ENCODE results near the gene BTBD18.

The BTBD18 gene, protein sequence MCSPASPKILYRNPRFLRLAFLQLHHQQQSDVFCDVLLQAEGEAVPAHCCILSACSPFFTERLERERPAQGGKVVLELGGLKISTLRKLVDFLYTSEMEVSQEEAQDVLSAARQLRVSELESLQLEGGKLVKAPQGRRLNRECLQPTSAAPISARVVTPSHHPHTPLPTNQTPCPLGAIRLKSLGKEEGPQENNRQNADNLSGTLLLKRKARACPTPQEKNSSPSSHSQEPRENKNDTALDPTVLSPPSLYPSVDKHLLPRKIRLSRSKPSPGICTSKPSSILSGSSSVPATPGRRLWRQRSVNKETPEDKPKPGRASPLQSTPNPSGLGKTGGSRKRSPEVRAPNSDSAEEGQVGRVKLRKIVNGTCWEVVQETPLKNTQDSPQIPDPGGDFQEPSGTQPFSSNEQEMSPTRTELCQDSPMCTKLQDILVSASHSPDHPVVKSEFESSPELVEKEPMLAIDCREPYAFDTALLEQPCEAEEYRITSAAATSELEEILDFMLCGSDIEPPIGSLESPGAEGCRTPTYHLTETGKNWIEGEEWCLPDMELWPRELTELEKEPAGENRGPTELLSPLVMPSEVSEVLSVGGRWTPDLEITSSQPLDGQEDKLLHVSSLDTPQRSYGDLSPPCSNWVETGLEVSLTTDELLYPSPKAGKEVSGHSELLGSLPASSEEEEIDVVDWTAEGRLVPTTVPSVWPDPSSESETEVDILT

DNA sequence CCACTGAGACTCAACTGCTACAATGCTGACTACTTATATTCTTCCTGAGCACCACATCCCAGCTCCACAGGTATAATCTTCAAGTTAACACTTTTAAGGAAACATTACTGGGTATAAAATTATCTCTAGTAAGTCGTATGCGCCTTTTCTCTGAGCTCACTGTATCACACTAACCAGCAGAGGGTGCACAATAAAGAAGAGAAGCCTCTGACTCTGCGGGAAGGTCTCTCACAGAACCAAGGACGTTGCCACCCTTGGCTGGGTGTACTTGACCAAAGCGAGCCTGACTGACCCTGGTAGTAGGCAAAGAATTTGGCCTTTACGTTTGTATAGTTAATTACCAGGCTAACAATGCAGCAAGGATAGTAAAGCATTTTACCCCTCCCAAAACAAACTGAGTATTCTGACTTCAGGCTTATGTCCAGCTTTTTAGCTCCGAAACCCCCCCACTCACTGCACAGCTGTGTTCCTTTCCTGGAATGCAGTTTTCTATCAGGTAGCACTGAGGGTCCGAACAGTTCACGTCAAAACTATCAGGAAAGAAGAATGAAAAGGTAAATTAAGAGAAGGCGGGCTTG, at the start of gene BTBD18:
TSS of gene BTBD18 (minus strand) at position 144 of the 578 bp plus-strand sequence. CDS start 631 bp downstream, outside the sequence.
- ATAC-seq (no peak), DNase-seq (no peak)

DNA sequence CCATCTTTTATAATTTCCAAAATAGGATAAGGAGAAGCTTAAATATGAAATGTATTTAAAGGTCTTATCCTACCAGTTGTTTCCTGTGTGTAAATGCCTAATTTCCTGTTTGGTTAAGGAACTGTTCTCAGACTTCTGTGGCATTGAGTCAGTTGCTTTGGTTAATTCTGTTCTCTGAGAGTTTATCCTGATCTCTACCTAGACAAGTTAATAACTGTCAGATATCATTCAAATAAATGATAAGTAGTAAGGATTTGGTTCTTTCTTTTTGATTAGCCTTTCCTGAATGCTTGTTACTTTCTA, 49.5 kb upstream of the BTBD18 start:
- no peak for DNase-seq
- no peak for ATAC-seq

DNA sequence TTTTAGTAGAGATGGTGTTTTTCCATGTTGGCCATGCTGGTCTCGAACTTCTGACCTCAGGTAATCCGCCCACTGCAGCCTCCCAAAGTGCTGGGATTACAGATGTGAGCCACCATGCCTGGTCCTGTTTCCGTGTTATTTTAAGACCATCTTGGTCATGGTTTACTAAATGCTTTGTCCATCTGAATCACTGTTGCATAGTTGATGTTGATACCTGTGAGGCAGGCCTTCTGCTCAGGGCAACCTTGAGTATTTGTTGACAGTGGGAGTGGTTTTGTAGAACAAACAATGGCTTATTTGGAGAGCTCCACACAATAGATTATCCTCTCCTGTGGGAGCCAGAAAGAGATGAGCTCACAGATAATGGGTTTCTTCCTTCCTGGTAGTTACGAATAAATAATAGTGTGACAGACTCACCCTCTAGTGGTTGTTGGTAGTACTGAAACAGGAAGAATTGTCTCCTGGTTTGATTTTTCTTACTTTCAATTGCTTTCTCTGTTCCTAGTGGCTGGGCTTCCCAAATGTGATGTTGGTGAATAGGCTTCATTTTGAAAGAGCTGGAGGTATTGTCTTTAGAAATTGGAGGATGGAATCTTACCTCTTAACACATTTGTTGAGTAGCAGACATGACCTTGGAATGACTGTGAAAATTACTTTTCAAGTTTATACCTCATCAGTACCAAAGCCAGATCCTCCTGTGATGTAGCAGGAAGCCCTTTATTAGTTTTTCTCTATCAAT, 49.0 kb upstream of the BTBD18 start:
- ATAC-seq (peak; percentile 76), DNase-seq (no peak)

DNA sequence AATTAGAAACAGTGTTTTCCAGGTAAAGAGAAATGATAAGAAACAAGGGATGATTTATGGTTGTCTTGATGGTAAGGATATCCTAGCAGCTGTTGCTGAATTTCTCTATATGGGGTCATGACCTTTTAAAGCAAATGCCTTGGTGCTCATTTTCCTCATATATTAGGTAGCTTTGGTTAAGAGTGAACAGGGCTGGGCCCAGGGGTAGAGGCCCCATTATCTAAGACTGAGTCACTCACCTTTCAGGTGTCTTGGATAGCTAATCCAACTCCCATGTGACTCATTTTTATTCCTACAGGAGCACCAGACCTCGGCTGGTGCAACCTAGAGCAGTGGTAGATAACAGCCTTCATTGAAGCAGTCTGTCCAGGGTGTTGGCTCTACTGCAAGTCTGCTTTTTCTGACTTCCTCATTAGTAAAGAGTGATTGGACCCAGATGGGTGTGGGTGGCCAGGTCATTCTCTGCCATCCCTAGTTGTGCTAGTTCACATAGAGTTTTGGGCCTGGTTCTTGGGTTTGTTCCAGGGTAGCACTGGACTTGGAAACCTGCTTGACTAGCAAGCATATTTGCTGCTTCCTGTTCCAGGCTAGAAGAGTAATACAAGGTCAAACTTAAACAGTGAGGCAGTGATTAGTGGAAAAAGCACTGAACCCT, 47.4 kb upstream of the BTBD18 start:
- peak; percentile 23 for ATAC-seq
- no peak for DNase-seq

DNA sequence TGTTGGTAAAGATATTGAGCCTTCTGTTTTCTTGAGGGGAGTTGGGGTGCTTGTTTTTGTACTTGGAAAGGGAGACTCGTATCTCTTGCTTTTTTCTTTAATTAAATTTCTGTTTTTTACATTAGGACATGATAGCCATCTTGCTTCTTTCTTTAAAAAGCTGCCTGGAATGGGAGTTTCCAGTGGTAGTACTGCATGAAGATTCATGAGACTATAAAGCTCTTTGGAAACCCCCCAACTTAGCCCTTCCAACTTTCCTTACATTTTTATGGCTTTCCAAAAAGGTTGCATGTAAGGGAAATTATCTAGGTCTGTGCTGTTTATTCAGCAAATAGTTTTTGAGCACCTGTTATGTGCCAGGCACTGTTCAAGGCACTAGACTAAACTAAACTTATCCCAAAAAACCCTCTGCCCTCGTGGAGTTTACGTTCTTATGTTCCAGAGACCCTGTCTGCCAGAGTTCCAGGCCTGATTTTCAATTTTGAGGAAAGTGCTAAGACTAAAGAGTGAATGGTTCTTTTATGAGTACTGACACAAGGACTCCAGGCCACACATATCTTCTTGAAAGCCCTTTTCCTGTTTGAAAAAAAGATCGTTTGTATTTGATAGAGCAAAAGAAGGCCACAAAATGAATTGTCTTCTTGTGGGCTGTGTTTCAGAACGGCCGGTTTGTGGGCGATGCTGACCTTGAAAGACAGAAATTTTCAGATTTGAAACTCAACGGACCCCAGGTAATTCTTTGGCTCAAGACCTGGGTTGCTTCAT, 41.9 kb upstream of the BTBD18 start:
- no peak for DNase-seq
- ATAC-seq, result no peak

DNA sequence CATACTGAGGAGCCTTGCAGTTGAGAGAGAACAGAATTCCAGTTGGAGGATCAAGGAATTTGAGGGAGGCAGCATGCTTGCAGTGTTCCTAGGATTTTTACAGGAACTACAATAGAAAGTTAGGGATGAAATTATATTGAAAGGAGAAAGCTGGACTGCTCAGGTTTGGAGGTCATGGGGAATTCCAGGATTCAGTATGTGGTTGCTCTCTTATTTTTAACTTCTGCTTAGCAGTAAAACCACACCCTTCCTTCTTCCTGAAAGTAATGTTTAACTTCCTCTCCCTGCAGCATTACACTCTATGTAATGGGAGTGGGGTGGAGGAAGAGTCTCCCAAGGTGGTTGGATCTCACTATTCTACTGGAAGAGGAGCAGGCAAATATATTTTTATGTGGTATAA, 41.3 kb upstream of the BTBD18 start:
- DNase-seq (no peak), ATAC-seq (peak; percentile 4)

DNA sequence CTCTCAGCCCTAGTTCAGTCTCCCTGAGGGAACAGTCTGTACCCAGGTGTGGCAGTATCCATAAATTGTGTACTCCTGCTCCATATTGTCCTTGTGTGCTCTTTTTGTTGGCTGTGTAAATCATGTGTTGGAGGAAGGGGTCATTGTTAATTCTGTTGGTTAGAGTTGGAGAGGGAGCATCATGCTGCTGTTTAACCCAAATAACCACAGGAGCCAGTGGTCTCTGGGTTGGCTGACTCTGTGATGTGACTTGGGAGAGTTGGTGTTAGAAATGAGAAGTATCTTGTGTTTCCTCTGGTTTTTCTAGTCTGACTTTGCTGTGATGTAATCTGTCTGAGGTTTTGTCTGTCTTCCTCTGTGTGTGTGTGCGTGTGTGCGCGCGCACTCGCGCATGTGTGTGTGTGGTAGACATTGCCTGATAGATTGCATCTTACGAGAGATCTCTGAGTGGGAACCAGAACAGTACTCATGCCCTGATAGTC, 40.5 kb upstream of the BTBD18 start:
- ATAC-seq (peak; percentile 93), DNase-seq (peak; percentile 76)

DNA sequence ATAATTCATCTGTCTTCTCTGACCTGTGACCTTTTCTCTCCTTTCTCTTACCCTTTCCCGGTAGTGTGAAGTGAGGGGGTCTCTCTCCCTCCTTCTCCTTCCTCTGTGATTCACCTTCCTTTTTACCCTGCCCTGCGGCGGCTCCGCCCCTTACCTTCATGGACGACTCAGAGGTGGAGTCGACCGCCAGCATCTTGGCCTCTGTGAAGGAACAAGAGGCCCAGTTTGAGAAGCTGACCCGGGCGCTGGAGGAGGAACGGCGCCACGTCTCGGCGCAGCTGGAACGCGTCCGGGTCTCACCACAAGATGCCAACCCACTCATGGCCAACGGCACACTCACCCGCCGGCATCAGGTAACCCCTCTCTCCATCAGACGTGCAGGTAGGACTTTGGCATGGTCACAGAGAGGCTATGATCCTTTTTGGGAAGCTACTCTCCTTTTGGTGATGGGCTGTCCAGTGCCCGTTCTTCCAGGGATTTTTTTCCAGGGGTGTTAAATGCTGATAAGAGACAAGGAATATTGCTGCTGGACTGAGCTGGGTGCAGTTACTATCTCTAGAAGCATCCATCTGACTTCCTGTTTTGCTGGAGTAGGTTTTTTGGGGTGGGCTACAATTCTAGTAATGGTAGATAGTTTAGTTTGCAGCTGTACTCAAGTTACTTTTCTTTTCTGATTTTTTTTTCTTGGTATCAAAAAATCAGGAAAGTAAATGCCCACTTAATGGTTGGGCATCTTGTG, 39.9 kb upstream of the BTBD18 start:
- no peak for ATAC-seq

DNA sequence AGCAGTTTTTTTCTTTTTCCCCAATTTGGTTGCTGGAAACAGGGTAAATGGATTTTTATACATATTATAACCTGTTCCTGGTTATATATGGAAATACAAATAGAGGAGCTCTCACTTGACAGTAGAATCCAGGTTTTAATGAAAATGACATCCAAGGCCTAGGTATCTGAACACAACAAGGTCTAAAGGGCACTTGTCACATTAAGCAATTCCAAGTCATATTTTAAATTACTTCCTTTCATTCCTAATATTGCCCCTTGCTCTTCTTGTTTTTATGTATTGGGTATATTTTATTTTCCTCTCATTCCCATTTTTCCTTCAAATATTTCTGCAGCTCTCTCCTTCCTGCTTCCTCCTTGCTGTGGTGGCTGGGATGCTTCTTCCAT, 37.1 kb upstream of the BTBD18 start:
- ATAC-seq, result no peak
- DNase-seq, result no peak

More for the DNA sequence above, 39.9 kb upstream of the BTBD18 start:
- peak; percentile 15 for DNase-seq

DNA sequence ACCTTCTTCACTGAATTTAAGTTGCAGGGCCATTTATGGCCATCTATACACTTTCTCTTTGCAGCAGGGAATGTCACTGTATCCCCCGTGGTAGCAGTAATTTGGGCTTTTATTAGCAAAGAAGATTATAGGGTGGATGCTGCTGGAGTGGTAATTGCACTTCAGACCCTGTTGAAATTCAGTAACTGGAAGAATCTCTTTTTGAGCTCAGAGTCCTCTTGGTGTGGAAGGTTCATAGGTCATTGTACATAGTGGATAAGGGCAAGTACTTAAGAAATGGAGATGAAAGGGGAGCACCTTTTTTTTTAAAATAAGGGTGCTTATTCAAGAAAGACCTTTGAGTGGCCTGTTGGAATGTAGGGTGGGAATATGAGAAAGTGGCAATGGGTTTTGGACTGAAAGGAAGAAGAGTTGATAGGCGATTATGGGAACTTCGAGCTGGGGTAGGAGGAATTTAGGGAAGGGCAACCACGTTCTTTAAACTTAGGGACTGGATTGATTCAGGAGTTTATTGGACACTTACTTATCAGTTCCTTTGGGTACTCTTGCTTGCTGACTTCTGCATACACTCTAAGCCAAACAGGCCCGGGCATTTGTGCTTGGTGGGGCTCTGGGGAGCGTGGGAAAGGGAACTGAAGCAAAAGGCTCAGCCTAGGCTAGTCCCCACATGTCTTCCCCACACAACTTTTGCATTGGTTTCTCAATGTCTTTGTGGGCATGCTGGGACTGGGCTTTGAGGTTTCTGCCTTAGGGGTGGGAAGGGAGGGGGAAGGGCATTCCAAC, 36.5 kb upstream of the BTBD18 start:
- no peak for DNase-seq

DNA sequence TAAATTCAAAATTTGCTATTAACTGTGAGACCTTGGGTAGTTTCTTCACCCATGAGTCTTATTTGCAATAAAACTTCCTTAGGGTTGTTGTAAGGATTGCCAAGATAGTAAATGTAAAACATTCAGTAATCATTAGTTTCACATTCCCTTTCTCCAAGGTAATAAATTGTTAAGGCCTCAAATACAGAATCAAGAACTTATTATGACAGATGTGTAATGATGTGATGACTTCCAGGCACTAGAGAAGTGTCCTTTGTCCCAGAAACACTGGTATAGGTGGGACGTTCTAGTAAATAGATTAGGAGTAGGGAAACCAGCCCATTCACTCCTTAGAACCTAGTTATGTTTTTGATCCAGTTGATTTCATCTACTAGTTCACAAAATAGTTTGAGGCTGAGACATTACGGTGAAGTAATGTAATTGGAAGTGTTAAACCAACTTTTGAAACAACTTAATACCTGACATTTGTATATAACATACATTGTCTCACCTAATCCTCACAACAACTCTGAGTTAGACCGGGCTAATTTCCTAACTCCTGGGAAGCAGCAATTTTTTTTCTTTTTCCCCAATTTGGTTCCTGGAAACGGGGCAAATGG, 35.5 kb upstream of the BTBD18 start:
- ATAC-seq, result no peak
- DNase-seq, result no peak

More for the DNA sequence above, 36.5 kb upstream of the BTBD18 start:
- ATAC-seq, result no peak

DNA sequence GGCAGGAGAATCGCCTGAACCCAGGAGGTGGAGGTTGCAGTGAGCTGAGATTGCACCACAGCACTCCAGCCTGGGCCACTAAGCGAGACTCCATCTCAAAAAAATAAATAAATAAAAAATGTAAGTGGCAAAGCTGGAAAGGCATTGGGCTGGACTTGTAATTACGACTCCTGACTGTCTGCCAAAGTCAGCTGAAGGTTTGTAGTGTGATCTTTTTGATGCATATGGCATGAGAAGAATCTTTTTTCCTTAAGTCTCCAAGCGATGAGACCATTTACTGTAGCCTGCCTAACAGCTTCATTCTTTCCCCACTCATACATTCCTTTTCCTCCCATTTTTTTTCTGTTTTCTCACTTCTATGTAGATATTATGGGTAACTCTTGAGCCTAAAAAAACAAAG, 34.8 kb upstream of the BTBD18 start:
- ATAC-seq (no peak), DNase-seq (no peak)

DNA sequence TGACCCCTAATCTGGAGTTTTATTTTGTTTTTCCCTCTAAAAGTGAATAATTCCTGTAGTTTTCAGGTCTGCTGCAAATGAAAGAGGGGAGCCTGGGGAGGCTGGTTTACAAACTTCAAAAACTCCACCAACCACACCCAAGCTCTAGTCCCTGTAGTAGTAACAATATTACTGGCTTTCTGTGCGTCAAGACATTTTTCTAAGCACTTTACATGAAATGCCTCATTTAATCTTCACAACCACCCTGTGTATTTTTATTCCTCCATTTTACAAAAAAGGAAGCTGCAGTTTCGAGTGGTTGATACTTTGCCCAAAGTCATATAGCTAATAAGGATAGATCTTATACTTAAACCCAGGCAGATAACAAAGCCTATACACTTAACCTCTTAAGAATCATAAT, 33.5 kb upstream of the BTBD18 start:
- DNase-seq (no peak), ATAC-seq (no peak)

DNA sequence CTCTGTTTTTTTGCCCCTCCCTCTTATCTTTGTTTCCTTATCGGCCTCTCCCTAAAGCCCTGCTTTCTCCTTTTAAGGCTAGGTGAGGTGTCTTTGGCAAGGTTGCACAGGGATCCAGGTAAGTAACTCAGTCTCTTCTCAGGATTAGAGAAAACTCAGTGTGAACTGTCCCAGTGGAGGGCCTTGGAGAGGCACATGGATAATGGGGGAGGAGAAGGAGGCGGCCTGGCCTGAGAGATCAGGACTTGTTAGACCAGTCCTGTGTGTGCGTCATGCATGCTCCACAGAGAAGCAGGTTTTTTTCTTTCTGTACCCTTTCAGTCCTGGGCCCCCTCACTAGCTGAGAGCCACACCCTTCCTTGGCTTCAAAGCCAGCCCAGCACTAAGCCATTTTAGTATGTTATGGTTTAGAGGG, 29.9 kb upstream of the BTBD18 start:
- ATAC-seq (peak; percentile 46), DNase-seq (no peak)

DNA sequence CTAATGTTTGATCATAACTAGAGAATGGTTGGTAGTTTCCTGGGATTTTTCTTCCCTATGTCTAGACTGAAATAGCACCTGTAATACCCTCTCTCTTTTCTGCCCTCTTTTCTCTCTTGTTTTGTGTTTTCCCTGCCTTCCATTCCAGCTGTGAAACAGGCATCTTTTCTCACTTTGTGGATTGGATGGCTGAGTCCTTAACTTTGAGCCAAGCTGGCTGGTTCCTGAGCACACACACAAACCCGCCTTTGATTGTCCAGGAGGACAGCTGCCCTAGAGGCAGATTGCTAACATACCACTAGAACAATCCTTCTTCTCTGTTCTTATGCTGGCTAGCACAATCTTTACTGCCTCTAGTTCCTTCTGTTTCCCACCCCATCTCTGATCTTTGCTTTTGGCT, 27.7 kb upstream of the BTBD18 start:
- ATAC-seq (no peak), DNase-seq (no peak)

DNA sequence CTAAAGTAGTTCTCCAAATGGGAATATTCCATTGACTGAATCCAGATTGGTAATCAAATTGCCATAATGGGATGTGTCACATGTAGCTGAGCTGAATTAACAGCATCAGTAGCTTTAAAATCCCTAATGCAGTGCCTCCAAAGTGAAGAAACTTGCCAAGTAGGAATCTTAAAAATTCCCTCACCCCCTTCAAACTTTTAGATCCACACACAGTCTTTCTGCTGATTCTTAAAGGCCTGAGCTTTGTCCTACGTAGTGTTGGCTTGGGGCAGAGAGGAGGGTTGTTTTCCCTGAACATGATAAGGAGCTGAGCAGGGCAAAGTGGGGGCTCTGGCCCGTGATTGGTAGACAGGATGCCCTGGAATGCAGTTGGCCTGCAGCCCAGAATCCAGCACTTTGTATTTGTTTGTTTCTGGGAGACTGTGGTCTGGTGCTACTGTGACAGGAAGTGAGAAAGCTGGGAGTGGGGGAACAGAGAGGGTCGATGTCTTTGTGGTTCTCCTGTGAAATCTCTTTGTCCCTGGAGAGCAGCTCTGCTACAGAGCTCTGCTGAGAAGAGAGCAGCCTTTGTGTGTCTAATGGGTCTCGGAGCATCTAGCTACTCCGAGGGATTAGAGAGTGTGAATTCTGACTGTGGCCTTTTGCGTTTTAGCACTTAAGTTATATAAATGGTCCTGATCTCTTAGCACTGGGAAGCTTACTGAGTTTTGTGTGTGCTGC, 26.9 kb upstream of the BTBD18 start:
- no peak for DNase-seq

DNA sequence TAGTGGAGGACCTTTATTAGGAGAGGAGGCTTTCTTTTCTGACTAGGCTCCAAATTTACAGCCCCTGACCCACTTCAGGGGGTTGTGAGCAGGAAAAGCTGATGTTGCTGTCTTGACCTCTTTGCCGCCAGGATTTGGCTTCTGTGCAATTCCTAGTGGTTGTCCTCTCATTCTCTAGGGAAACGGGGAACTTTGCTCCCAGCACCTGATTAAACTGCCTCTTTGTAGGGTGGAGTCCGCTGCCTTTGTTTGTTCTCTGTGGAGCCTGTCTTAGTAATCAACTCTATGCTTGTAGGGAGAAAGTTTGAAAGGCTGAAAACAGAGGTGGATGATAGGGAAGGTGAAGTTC, 26.3 kb upstream of the BTBD18 start:
- DNase-seq (no peak), ATAC-seq (no peak)

More for the DNA sequence above, 26.9 kb upstream of the BTBD18 start:
- ATAC-seq, result no peak

DNA sequence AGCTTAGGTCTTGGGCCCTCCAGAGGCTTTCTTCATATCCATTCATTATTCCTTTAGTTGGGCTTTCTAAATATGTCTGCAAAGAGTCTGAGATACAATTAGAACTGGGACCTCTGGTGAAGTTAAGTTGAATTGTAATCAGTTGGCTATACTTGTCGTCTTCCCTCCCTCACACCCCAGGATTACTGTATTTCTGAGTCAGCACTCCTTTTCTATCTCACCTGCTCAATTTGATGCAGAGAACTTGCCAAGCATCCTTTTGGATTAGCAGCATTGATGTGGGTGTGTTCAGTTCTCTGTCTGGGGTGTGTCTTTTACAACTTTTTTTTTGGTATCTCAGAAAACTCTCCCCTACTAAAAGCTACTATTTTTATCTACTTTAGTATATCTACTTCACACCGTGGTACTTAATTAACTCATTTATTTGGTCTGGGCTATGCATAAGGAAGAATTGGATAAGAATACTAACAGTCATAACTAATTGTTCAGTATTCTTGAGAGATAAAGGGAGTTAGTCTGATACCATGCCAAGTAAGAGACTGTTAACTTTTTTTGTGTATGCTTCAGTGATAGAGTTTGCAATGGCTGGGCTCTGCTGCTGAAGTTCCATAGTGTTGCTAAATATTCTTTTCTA, 25.1 kb upstream of the BTBD18 start:
- DNase-seq (no peak), ATAC-seq (no peak)
